ENCODE results near the gene BTBD9. TPM values are rescaled to one million over a fixed set of nuclear protein-coding genes. Genes with fewer than 3 reads are reported as not detected.
"Not testable (repeated sequence)": the region's sequence is repeated elsewhere in the genome, so short reads cannot be mapped to it uniquely, and the experiment has no call there.

Gene BTBD9
- total RNA-seq, 1 experiment from 2014 or later, result 9.5 TPM

DNA sequence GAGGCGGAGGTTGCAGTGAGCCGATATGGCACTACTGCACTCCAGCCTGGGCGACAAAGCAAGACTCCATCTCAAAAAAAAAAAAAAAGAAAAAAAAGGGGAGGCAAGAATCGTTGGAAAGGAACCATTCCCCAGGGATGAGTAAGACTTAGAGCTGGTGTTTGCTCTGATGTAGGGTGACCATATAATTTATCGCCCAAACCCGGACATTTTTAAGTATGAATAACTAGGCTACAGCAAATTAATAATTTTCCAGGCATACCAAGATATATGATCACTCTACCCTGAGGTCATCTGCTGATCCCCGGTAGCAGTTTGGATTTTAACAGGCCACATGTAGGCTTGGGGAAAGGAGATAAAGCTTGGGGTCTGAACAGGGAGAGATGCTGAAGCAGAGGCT lies 260.9 kb downstream of the BTBD9 start:
- no peak for DNase-seq (ENCODE audit: low spot score)
- in situ Hi-C loops (cut with HindIII; ENCODE audit: low sequenced_read_pairs), result no loop called here

GRCh38 chr6:38375937-38376336 lies 263.8 kb downstream of the BTBD9 start:
- in situ Hi-C loops (cut with HindIII; ENCODE audit: low sequenced_read_pairs), result no loop called here
- no peak for DNase-seq (ENCODE audit: low spot score)

GRCh38 chr6:38375341-38375740 lies 264.4 kb downstream of the BTBD9 start:
- no peak for DNase-seq (ENCODE audit: low spot score)
- in situ Hi-C loops (cut with HindIII; ENCODE audit: low sequenced_read_pairs), result no loop called here

DNA sequence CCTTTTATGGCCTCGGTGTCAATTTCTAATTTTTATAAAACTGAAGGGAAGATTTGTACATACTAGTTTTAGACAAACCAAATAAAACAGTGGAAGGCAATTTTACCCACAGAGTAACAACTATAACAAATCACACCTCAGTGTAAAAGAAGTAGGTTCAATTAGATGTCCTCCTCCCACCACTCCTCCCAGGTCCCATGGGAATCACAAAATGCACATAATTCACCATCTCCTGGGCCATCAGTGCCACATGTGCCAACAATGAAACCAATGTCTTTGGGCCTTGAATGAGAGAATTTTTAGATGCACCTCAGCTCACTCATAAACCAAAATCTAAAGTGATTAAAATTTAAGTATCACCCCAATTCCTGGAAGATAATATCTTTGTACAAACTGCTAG lies 267.8 kb downstream of the BTBD9 start:
- in situ Hi-C loops (cut with HindIII; ENCODE audit: low sequenced_read_pairs), result no loop called here
- DNase-seq (ENCODE audit: low spot score), result no peak

DNA sequence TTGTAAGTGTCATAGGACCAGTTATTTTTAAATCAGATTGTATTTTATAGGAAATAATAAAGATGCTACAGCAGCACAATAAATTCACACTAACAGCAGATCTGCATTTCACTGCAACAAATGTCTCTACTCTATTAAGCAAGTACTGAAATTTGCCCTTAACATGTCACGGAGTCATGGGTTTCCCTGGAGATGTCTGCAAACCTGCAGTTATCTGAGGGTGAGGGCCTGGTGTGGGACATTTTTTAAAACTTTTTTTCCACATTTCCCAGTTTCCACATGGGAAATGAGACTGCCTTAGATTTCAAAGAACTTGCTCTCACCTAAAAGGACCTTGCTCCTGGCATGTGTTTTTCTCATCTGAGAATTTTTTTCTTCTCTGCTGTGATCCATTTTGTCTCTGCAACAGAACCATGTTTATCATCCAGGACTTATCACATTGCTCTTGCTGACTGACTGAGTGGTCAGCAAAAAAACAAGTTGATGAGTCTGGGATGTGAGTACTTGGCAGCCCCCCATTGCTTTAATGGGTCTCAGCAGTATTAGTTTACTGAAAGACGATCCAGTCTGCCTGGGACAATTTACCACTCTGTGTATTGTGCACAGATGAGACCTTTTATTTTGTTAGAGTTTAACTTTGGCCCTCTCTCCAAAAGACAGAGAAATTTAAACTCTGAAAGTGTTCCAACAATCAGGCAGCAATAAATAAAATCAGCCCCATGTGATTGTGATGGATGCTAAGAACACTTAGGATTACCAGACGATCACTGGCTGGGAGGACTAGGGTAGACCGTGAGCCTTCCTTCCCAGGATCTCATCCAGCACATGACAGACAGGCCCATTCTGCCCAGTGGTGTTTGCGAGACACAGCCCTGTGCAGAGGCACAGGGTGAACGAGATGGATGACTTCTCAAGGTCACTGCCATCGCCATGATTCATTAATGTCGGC lies 268.8 kb downstream of the BTBD9 start:
- in situ Hi-C loops (cut with HindIII; ENCODE audit: low sequenced_read_pairs), result no loop called here
- no peak for DNase-seq (ENCODE audit: low spot score)

DNA sequence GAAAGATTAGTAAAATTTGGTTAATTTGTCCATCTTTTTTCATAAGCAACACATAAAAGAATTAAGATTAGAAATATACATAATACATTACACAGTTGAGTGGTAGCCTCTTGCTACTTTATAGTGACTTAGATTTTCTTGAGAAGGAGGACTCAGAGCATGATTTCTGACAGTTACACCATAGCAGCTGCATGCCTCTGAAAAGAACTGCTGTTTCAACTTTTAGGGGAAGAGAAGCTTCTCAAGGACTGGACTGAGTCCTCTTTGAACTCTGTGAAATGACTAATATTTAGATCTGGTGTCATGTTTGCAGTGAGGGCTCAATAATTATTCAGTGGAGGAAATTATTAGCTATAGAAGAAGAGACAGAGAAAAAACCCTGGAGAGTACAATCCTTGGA lies 272.5 kb downstream of the BTBD9 start:
- in situ Hi-C loops (cut with HindIII; ENCODE audit: low sequenced_read_pairs), result no loop called here
- DNase-seq (ENCODE audit: low spot score), result no peak

GRCh38 chr6:38366234-38366633 lies 273.5 kb downstream of the BTBD9 start:
- in situ Hi-C loops (cut with HindIII; ENCODE audit: low sequenced_read_pairs), result no loop called here
- DNase-seq (ENCODE audit: low spot score), result no peak

GRCh38 chr6:38364775-38365174 lies 275.0 kb downstream of the BTBD9 start:
- DNase-seq (ENCODE audit: low spot score), result no peak
- in situ Hi-C loops (cut with HindIII; ENCODE audit: low sequenced_read_pairs), result no loop called here

- no peak for DNase-seq (ENCODE audit: low spot score)
- in situ Hi-C loops (cut with HindIII; ENCODE audit: low sequenced_read_pairs), result no loop called here
Observed at GRCh38 chr6:38364127-38364526, 275.6 kb downstream of the BTBD9 start.

- in situ Hi-C loops (cut with HindIII; ENCODE audit: low sequenced_read_pairs), result no loop called here
- no peak for DNase-seq (ENCODE audit: low spot score)
Observed at GRCh38 chr6:38355519-38355918, 284.2 kb downstream of the BTBD9 start.

DNA sequence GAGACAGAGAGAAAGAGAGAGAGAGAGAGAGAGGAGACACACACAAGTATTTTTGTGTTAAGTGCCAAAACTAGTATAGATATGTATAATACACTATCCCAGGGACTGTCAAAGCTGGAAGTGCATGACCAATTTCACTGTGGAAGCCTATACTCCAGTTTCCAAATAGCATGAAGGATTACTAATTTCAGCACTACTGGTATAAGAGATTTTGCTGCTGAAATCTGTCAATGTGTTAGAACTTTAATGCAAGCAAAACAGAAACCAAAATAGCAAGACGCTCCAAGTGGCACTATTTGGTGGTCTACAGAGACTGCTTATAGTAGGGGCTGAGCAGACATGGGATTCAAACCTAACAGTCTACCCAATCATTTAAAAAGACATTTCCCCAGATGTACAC lies 284.8 kb downstream of the BTBD9 start:
- no peak for DNase-seq (ENCODE audit: low spot score)
- in situ Hi-C loops (cut with HindIII; ENCODE audit: low sequenced_read_pairs), result no loop called here

DNA sequence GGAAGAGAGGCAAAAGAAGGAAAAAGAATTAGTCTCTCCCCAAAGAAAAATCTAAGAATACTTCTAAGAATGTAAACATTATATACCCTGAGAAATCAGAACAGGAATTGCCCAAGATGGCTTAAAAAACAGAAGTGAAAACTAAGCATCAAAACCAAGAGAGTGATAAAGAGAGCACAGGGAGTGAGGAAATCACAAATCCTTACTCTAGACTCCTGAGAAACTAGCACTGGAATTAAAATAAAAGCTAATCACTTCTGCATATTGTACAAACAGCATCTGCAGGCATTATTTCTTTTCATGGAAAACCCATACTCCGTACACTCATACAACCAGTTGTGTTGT lies 285.7 kb downstream of the BTBD9 start:
- in situ Hi-C loops (cut with HindIII; ENCODE audit: low sequenced_read_pairs), result no loop called here
- DNase-seq (ENCODE audit: low spot score), result no peak

DNA sequence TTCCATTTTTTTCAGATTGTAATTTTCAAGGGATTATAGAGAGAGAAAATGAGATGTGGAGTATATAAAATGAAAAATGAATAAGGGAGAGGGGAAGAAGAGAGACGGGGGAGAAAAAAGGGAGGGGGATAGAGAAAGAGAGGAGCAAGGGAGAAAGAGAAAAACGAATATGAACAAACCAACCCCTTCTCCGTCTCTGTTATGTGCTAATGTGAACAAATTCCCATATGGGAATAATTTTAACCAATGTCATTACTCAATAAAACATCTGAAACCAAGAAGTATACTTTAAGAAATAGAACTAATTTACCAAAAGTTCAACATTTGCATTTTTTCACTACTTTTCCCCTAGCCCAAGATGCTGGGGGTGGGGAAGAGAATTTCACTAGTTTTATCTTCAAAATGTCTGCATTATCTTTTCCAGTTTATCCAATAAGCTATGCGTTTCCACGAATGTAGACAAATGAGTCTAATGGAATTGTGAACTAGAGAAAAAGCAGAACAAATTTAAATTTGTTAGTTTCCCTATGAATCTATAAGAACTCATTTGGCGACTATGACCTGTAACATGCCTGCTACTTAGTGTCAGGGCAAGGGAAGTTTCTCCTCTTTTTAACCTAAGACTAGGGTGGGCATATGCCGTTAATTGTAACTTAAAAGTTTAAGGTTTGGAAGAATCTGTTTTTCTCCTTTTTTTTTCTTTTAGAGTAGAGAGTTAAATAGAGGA lies 286.3 kb downstream of the BTBD9 start:
- DNase-seq (ENCODE audit: low spot score), result no peak
- in situ Hi-C loops (cut with HindIII; ENCODE audit: low sequenced_read_pairs), result no loop called here

GRCh38 chr6:38352636-38353035 lies 287.1 kb downstream of the BTBD9 start:
- in situ Hi-C loops (cut with HindIII; ENCODE audit: low sequenced_read_pairs), result no loop called here
- no peak for DNase-seq (ENCODE audit: low spot score)

DNA sequence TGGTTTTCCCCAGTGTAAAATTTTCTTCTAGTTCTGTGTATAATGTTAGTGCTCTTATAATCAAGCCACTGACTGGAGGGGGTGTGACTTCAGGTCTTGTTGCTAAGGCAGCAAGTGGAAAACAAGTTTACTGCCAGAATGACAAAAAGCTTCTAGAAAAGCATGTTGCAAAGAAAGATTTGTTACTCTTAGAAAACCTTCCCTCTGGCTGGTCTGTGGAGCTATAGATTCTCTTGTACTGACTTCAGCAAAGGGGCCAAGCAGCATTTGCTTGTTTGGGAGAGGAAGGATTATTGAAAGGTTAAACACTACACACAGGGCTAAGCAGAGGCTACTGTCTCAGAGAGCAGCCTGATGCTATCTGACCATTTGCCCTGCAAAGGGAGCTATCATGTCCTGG lies 288.8 kb downstream of the BTBD9 start:
- peak; percentile 10 for DNase-seq (ENCODE audit: low spot score)
- in situ Hi-C loops (cut with HindIII; ENCODE audit: low sequenced_read_pairs), result no loop called here

DNA sequence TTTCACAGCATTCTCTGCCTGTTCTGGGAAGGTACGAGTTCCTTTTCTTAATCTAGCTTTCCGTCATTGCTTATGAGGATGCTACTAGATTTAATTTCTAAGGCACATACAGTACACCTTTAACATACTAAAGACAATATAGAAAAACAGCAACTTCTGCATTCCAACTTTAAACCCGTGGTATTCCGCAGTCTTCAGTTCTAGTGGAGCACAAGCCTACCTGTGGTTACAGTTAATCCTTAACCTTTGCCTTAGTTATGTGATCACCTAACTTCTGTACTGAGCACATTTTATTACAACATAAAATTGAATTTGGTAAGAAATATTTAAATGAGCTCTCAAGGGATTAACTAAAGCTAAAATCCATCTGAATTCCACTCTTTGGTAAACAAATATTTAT lies 289.5 kb downstream of the BTBD9 start:
- DNase-seq (ENCODE audit: low spot score), result no peak
- in situ Hi-C loops (cut with HindIII; ENCODE audit: low sequenced_read_pairs), result no loop called here

GRCh38 chr6:38349795-38350194 lies 289.9 kb downstream of the BTBD9 start:
- in situ Hi-C loops (cut with HindIII; ENCODE audit: low sequenced_read_pairs), result no loop called here
- DNase-seq (ENCODE audit: low spot score), result no peak

GRCh38 chr6:38349221-38349620 lies 290.5 kb downstream of the BTBD9 start:
- no peak for DNase-seq (ENCODE audit: low spot score)
- in situ Hi-C loops (cut with HindIII; ENCODE audit: low sequenced_read_pairs), result no loop called here

DNA sequence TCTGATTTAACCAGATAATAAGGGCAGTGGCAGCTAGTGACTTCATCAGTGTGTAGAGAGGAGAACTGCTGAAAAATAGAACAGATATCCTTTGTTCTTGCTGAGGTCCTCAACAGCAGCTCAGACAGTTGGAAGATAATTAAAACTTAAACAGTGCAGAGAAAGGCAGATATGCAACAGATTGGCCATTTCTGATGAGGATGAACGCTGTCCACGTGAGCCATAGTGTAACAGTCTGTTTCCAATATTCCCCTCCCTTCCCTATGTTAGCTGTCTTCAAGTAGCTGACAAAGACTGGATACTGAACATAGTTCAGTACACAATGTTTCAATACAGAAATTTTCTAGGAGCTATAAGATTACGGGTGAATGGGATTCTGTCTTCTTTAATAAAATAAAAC lies 291.4 kb downstream of the BTBD9 start:
- in situ Hi-C loops (cut with HindIII; ENCODE audit: low sequenced_read_pairs), result no loop called here
- no peak for DNase-seq (ENCODE audit: low spot score)

- in situ Hi-C loops (cut with HindIII; ENCODE audit: low sequenced_read_pairs), result not testable (repeated sequence)
Observed at GRCh38 chr6:38347829-38348228, 291.9 kb downstream of the BTBD9 start.

More at GRCh38 chr6:38347829-38348228, 291.9 kb downstream of the BTBD9 start:
- DNase-seq (ENCODE audit: low spot score), result not testable (repeated sequence)
